H1 (cell line): ENCODE measurements around the gene REG3G. TPM values are rescaled to one million over a fixed set of nuclear protein-coding genes. Genes with fewer than 3 reads are reported as not detected.

Source experiments
- CTCF ChIA-PET: fragments of 300-600 bp; sonication (Branson Sonifier 250); formaldehyde crosslinking; loops from one replicate; lab custom pipeline; 2021; ENCODE audit not compliant: partially characterized antibody; lab: Charles Lee
- POLR2A ChIA-PET: fragments of 300-600 bp; sonication (Branson Sonifier 250); formaldehyde crosslinking; loops from one replicate; lab custom pipeline; 2021; ENCODE audit warnings: inconsistent platforms; ENCODE audit not compliant: partially characterized antibody; lab: Charles Lee
- DNase-seq, 2 experiments: peaks; one replicate each; pipeline versions ENCODE4 v3.0.0 to v3.0.0-alpha.2; 2010 to 2022; ENCODE audit warnings: low spot score in 2 of 2, low read depth in 1 of 2, mixed read lengths in 1 of 2
- FAIRE-seq: peaks from 2 replicates; lab custom pipeline; 2011; peaks lifted over from hg19 to GRCh38; lab: Jason Lieb, UNC
- H2AFZ ChIP-seq: 2 replicates; pipeline ENCODE4 v1.8.1; 2012; ENCODE audit warnings: low read length, inconsistent platforms
- H2AK5ac ChIP-seq: 2 replicates; pipeline ENCODE4 v1.6.1; 2013; ENCODE audit warnings: low read depth, low read length
- H2BK120ac ChIP-seq: replicated peaks from 2 replicates; pipeline ENCODE3; 2013; ENCODE audit warnings: low read depth, low read length, inconsistent platforms
- H2BK12ac ChIP-seq: 2 replicates; pipeline ENCODE4 v1.6.1; 2013; ENCODE audit warnings: low read depth, low read length
- H2BK15ac ChIP-seq: 2 replicates; pipeline ENCODE4 v1.6.1; 2013; ENCODE audit warnings: low read length
- H2BK20ac ChIP-seq: 2 replicates; pipeline ENCODE4 v1.6.1; 2013; ENCODE audit warnings: low read length
- H2BK5ac ChIP-seq: 2 replicates; pipeline ENCODE4 v1.6.1; 2013; ENCODE audit warnings: low read depth, low read length
- H3K14ac ChIP-seq: 2 replicates; pipeline ENCODE4 v1.6.1; 2013; ENCODE audit warnings: inconsistent platforms; ENCODE audit not compliant: insufficient read length
- H3K18ac ChIP-seq: 2 replicates; pipeline ENCODE4 v1.6.1; 2013; ENCODE audit warnings: low read length; ENCODE audit errors: extremely low read depth
- H3K23ac ChIP-seq: 2 replicates; pipeline ENCODE4 v1.6.1; 2013; ENCODE audit warnings: inconsistent platforms; ENCODE audit not compliant: insufficient read length
- H3K23me2 ChIP-seq: 2 replicates; pipeline ENCODE4 v1.6.1; 2013; ENCODE audit warnings: low read depth, low read length
- H3K27ac ChIP-seq: 2 replicates; pipeline ENCODE4 v1.6.1; 2011; ENCODE audit warnings: low read depth, low read length, inconsistent platforms
- H3K27me3 ChIP-seq, 4 experiments: replicated peaks in 1 of 4; 1 replicate in 1 of 4; 2 replicates in 3 of 4; pipeline versions ENCODE4 v1.6.1 to v1.8.1; 2011 to 2013; ENCODE audit warnings: low read length in 3 of 4, mild to moderate bottlenecking in 3 of 4, inconsistent platforms in 2 of 4, mixed read lengths in 2 of 4, moderate library complexity in 1 of 4; ENCODE audit not compliant: control insufficient read depth in 3 of 4, insufficient read depth in 3 of 4; ENCODE audit errors: extremely low read depth in 1 of 4
- H3K36me3 ChIP-seq, 4 experiments: 2 replicates each; pipeline versions ENCODE4 v1.6.1 to v1.8.1; 2011 to 2013; ENCODE audit warnings: mild to moderate bottlenecking in 4 of 4, low read length in 3 of 4, moderate library complexity in 2 of 4, control low read depth in 1 of 4, inconsistent platforms in 1 of 4; ENCODE audit not compliant: insufficient read depth in 4 of 4, control insufficient read depth in 2 of 4
- H3K4ac ChIP-seq: replicated peaks from 2 replicates; pipeline ENCODE3; 2013; ENCODE audit warnings: low read length, low read depth, mixed read lengths, inconsistent platforms; ENCODE audit not compliant: insufficient read length
- H3K4me1 ChIP-seq, 4 experiments: replicated peaks in 1 of 4; 1 replicate in 1 of 4; 2 replicates in 3 of 4; pipeline versions ENCODE4 v1.6.1 to v1.8.1; 2011 to 2013; ENCODE audit warnings: low read length in 3 of 4, inconsistent platforms in 2 of 4, mixed read lengths in 1 of 4; ENCODE audit not compliant: insufficient read depth in 4 of 4, control insufficient read depth in 3 of 4
- H3K4me2 ChIP-seq, 2 experiments: 2 replicates each; pipeline versions ENCODE4 v1.6.1 to v1.8.1; 2011 to 2013; ENCODE audit warnings: low read depth in 2 of 2, low read length in 2 of 2, control low read depth in 1 of 2, inconsistent platforms in 1 of 2, mild to moderate bottlenecking in 1 of 2; ENCODE audit not compliant: insufficient read depth in 1 of 2
- H3K4me3 ChIP-seq, 4 experiments: fragments of 200-600, 300-600 bp in 1 of 4; sonication (generic), shearing (Covaris generic), sonication (Bioruptor Twin) in 1 of 4; 2 replicates each; pipeline versions ENCODE4 v1.5.1 to v1.8.1; 2011 to 2016; ENCODE audit warnings: low read length in 4 of 4, low read depth in 3 of 4, control low read depth in 2 of 4, inconsistent platforms in 2 of 4, mild to moderate bottlenecking in 2 of 4, mixed read lengths in 1 of 4, moderate library complexity in 1 of 4; ENCODE audit not compliant: insufficient read depth in 2 of 4; ENCODE audit errors: extremely low read depth in 1 of 4
- H3K56ac ChIP-seq: replicated peaks from 2 replicates; pipeline ENCODE3; 2013; ENCODE audit warnings: low read depth, mild to moderate bottlenecking, mixed read lengths, low read length, inconsistent platforms; ENCODE audit not compliant: insufficient read length
- H3K79me1 ChIP-seq: 2 replicates; pipeline ENCODE4 v1.6.1; 2013; ENCODE audit warnings: low read depth, low read length, control low read depth
- H3K79me2 ChIP-seq, 2 experiments: 2 replicates each; pipeline versions ENCODE4 v1.6.1 to v1.8.1; 2012 to 2013; ENCODE audit warnings: low read length in 2 of 2, mild to moderate bottlenecking in 2 of 2, inconsistent platforms in 1 of 2; ENCODE audit not compliant: insufficient read depth in 2 of 2, control insufficient read depth in 1 of 2
- H3K9ac ChIP-seq, 4 experiments: replicated peaks in 1 of 4; 1 replicate in 1 of 4; 2 replicates in 3 of 4; pipeline versions ENCODE4 v1.6.1 to v1.8.1; 2011 to 2013; ENCODE audit warnings: low read depth in 3 of 4, low read length in 3 of 4, control low read depth in 2 of 4, mild to moderate bottlenecking in 2 of 4, moderate library complexity in 2 of 4, inconsistent platforms in 1 of 4; ENCODE audit errors: extremely low read depth in 1 of 4
- H3K9me3 ChIP-seq, 2 experiments: 2 replicates each; pipeline versions ENCODE4 v1.6.1 to v1.8.1; 2012 to 2013; ENCODE audit warnings: mild to moderate bottlenecking in 2 of 2, moderate library complexity in 2 of 2, control low read depth in 1 of 2, inconsistent platforms in 1 of 2, low read depth in 1 of 2, low read length in 1 of 2, mixed read lengths in 1 of 2; ENCODE audit not compliant: insufficient read depth in 2 of 2
- H4K20me1 ChIP-seq, 2 experiments: replicated peaks in 1 of 2; 2 replicates each; pipeline versions ENCODE3 to v1.8.1; 2011 to 2013; ENCODE audit warnings: inconsistent platforms in 2 of 2, low read length in 2 of 2, mild to moderate bottlenecking in 1 of 2; ENCODE audit not compliant: insufficient read depth in 2 of 2, control insufficient read depth in 1 of 2
- H4K5ac ChIP-seq: 2 replicates; pipeline ENCODE4 v1.6.1; 2013; ENCODE audit warnings: low read length, low read depth, mixed read lengths, inconsistent platforms; ENCODE audit not compliant: insufficient read length
- H4K8ac ChIP-seq: 2 replicates; pipeline ENCODE4 v1.8.0; 2013; ENCODE audit warnings: mild to moderate bottlenecking, moderate library complexity, low read length, inconsistent platforms; ENCODE audit not compliant: insufficient read depth; ENCODE audit errors: extremely low read depth
- H4K91ac ChIP-seq: replicated peaks from 2 replicates; pipeline ENCODE3; 2013; ENCODE audit warnings: low read length, mixed read lengths, inconsistent platforms; ENCODE audit not compliant: insufficient read length
- ATF2 ChIP-seq: IDR thresholded peaks from 2 replicates; pipeline ENCODE4 v1.6.1; 2012; ENCODE audit warnings: low read length, inconsistent platforms
- CTCF ChIP-seq, 3 experiments: IDR thresholded peaks; 1 replicate in 2 of 3; 2 replicates in 1 of 3; pipeline versions ENCODE4 v1.5.1 to v1.6.1; 2011; ENCODE audit warnings: low read length in 3 of 3, mild to moderate bottlenecking in 3 of 3, inconsistent platforms in 2 of 3, low read depth in 1 of 3, moderate library complexity in 1 of 3; ENCODE audit not compliant: insufficient read depth in 1 of 3; ENCODE audit errors: control extremely low read depth in 1 of 3
- NANOG ChIP-seq: IDR thresholded peaks from 2 replicates; pipeline ENCODE4 v1.6.1; 2011; ENCODE audit warnings: low read length, low read depth, mild to moderate bottlenecking, inconsistent platforms; ENCODE audit not compliant: insufficient read depth, poor library complexity, severe bottlenecking
- RAD21 ChIP-seq, 2 experiments: IDR thresholded peaks in 1 of 2; conservative IDR thresholded peaks in 1 of 2; 2 replicates each; pipeline ENCODE4 v1.6.1; 2011; ENCODE audit warnings: low read depth in 2 of 2, low read length in 2 of 2, improper control_type of control experiment in 1 of 2, inconsistent platforms in 1 of 2, mild to moderate bottlenecking in 1 of 2, moderate library complexity in 1 of 2
- WGBS, 2 experiments: shearing (Covaris generic) in 1 of 2; methylation state at CpG; one replicate each; pipeline versions ENCODE4 v1.1.6 to v1.1.7; 2013 to 2015; ENCODE audit warnings: low lambda C conversion rate in 2 of 2, mixed read lengths in 2 of 2, inconsistent platforms in 1 of 2, low coverage in 1 of 2, missing lambda C conversion rate in 1 of 2; ENCODE audit not compliant: insufficient replicate concordance in 2 of 2, insufficient coverage in 1 of 2, insufficient read length in 1 of 2; ENCODE audit errors: extremely low coverage in 1 of 2, missing lambda C conversion rate in 1 of 2; 5-methylcytosine and 5-hydroxymethylcytosine counted together
- polyA plus RNA-seq, 7 experiments: library from polyadenylated mRNA; depleted of rRNA in 3 of 7; stranded (reverse) in 5 of 7; unstranded in 2 of 7; fragments of >200 nt in 5 of 7; fragments of 200-250 nt in 2 of 7; gene quantifications; 1 replicate in 5 of 7; 2 replicates in 1 of 7; 4 replicates in 1 of 7; pipeline versions ENCODE4 v1.2.1 to v1.2.3, GENCODE V29; 2011 to 2013; ENCODE audit warnings: missing spikeins in 2 of 7, mixed read lengths in 2 of 7
- total RNA-seq: library from RNA; stranded (reverse); fragmentation: NEBNext Ultra II Directional; extraction: Animal tissue kit (Norgen Biotek cat#: 25700); gene quantifications from 2 replicates; pipeline ENCODE4 v1.2.1, GENCODE V29; 2021

REG3G gene
- total and polyA plus RNA-seq, 2 of the 8 experiments (the other 6 are each of a cell fraction or from before 2014, with no cell fraction given), result not detected

GRCh38 chr2:78979380-78980151 lies 45.9 kb upstream of the REG3G start:
- POLR2A ChIA-PET, result no interaction called here
- Histone ChIP-seq H3K23ac (no peak overlapping the region), H4K20me1 (no peaks in the 10 kb centered on the region), H3K9me3 (no peaks in the 10 kb centered on the region), H3K27ac (no peak overlapping the region), H3K56ac (no peak overlapping the region), H2BK5ac (no peak overlapping the region), H3K9ac (no peak overlapping the region), H2BK15ac (no peak overlapping the region), H3K4me2 (peak overlapping the region in 1 of 2 experiments; percentile 33; a peak in 3 of 4 replicates), H3K4me1 (peaks cover 0 to 8% (median 4%) of the 10 kb centered on the region in 4 experiments; a peak in 5 of 7 replicates), H4K5ac (no peak overlapping the region), H2BK120ac (no peak overlapping the region), H3K36me3 (no peaks in the 10 kb centered on the region), H2AK5ac (no peak overlapping the region), H3K23me2 (no peaks in the 10 kb centered on the region), H3K27me3 (no peaks in the 10 kb centered on the region), H3K4me3 (no peak overlapping the region), H3K18ac (0 out of 2 replicates have a peak overlapping the region, but pooled peaks have one; percentile 21), H3K79me1 (no peaks in the 10 kb centered on the region), H2AFZ (peak overlapping the region; percentile 42; the same call in 1 of the 2 replicates), H3K4ac (no peak overlapping the region), H4K8ac (no peak overlapping the region), H4K91ac (no peak overlapping the region), H3K79me2 (no peaks in the 10 kb centered on the region), H3K14ac (no peak overlapping the region), H2BK20ac (no peak overlapping the region), H2BK12ac (no peak overlapping the region)
- 47% methylated on average over 9 of the region's 9 CpGs; no CpG with 5 or more reads in 1 of the 2 experiments for WGBS, 2 experiments
- FAIRE-seq (peak; percentile 85), DNase-seq (peak; percentile 17 to 88)
- TF ChIP-seq RAD21 (IDR thresholded peaks at IDR 0.05 in 1 of 2, conservative IDR thresholded peaks at IDR 0.05 in 1 of 2; ENCODE audit: low read depth in 2 of 2, low read length in 2 of 2) (peak; percentile 96 to 97), NANOG (no peak), ATF2 (no peak), CTCF (IDR thresholded peaks at IDR 0.05; ENCODE audit: control extremely low read depth in 1 of 3, insufficient read depth in 1 of 3, low read depth in 1 of 3, low read length in 3 of 3) (peak; percentile 60 to 73 (median 72))
- CTCF ChIA-PET, result interaction anchor here (0.6 to 8.4 kb wide), 32 partner anchors 9 to 1544 kb away, joined by 3 to 67 read pairs (median 3); no protein-coding TSS in a partner anchor
